Stomach (tissue), 4 donors: ENCODE measurements around the gene ZNF329.

ENCODE experiments used
- POLR2A ChIP-seq, 4 donors: fragments of 450-650 bp; IDR thresholded peaks; one replicate each; pipeline ENCODE4 v1.6.1; 2016; ENCODE audit warnings: antibody characterized with exemption in 4 of 4, control low read depth in 2 of 4, mild to moderate bottlenecking in 1 of 4, moderate library complexity in 1 of 4
- POLR2AphosphoS5 ChIP-seq, 3 donors: sonication (generic); formaldehyde crosslinking; IDR thresholded peaks; one replicate each; pipeline ENCODE4 v1.6.1; 2016; ENCODE audit warnings: antibody characterized with exemption in 3 of 3
- TF ChIP-seq, protein P1 (sequence below), 7 experiments: fragments of 450-650 bp in 4 of 7; fragments of 200-600 bp in 3 of 7; sonication (generic) in 3 of 7; IDR thresholded peaks; one replicate each; pipeline ENCODE4 v1.5.1; 2016 to 2019; ENCODE audit warnings: antibody characterized with exemption in 7 of 7, control low read depth in 2 of 7, mild to moderate bottlenecking in 1 of 7

- TF ChIP-seq, protein P1, sequence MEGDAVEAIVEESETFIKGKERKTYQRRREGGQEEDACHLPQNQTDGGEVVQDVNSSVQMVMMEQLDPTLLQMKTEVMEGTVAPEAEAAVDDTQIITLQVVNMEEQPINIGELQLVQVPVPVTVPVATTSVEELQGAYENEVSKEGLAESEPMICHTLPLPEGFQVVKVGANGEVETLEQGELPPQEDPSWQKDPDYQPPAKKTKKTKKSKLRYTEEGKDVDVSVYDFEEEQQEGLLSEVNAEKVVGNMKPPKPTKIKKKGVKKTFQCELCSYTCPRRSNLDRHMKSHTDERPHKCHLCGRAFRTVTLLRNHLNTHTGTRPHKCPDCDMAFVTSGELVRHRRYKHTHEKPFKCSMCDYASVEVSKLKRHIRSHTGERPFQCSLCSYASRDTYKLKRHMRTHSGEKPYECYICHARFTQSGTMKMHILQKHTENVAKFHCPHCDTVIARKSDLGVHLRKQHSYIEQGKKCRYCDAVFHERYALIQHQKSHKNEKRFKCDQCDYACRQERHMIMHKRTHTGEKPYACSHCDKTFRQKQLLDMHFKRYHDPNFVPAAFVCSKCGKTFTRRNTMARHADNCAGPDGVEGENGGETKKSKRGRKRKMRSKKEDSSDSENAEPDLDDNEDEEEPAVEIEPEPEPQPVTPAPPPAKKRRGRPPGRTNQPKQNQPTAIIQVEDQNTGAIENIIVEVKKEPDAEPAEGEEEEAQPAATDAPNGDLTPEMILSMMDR (IDR thresholded peaks at IDR 0.05) = no peak
- no peak for TF ChIP-seq POLR2A (IDR thresholded peaks at IDR 0.05)
- no peak for TF ChIP-seq POLR2AphosphoS5 (IDR thresholded peaks at IDR 0.05)
These were observed 20.3 kb upstream of the ZNF329 start for GRCh38 chr19:58170860-58171259.
